Measurements from ENCODE around the gene ATAD3C. TPM values are rescaled to one million over a fixed set of nuclear protein-coding genes. Genes with fewer than 3 reads are reported as not detected.
A peak's percentile ranks its signal among the peaks of the same experiment; 100 is the strongest.
"Not testable (repeated sequence)": the region's sequence is repeated elsewhere in the genome, so short reads cannot be mapped to it uniquely, and the experiment has no call there.

Gene ATAD3C
- total RNA-seq, 6 donors from 2014 or later: 9.2 to 20.9 (median 14.7) TPM

GRCh38 chr1:1439546-1440261 lies 9.8 kb upstream of the ATAD3C start:
- 90 to 97% methylated on average over 16 to 62 of the region's 82 CpGs for WGBS, 2 donors
- no peak for TF ChIP-seq POLR2A (IDR thresholded peaks at IDR 0.05)
- TF ChIP-seq CTCF (IDR thresholded peaks at IDR 0.05): no peak
- Histone ChIP-seq H3K4me1 (peaks cover 35 to 56% (median 47%) of the 10 kb centered on the region in 4 donors), H3K27ac (no peak overlapping the region), H3K9me3 (no peaks in the 10 kb centered on the region), H3K27me3 (peaks cover 0 to 7% (median 0%) of the 10 kb centered on the region in 4 donors), H3K36me3 (no peaks in the 10 kb centered on the region), H3K4me3 (no peak overlapping the region)
- no peak for ATAC-seq (ENCODE audit: low FRiP score in 2 of 2)
- DNase-seq: peak in 1 of 2 donors; percentile 83

GRCh38 chr1:1440262-1441001 lies 9.1 kb upstream of the ATAD3C start:
- ATAC-seq (ENCODE audit: low FRiP score in 2 of 2): no peak
- Histone ChIP-seq H3K4me3 (no peak overlapping the region), H3K27me3 (peaks cover 0 to 6% (median 0%) of the 10 kb centered on the region in 4 donors), H3K27ac (no peak overlapping the region), H3K9me3 (no peaks in the 10 kb centered on the region), H3K36me3 (no peaks in the 10 kb centered on the region), H3K4me1 (peaks cover 29 to 49% (median 40%) of the 10 kb centered on the region in 4 donors)
- whole genome bisulfite sequencing, 2 donors: 79 to 84% methylated on average over 13 to 25 of the region's 26 CpGs
- no peak for DNase-seq
- TF ChIP-seq POLR2AphosphoS5 (IDR thresholded peaks at IDR 0.05): no peak
- no peak for TF ChIP-seq CTCF (IDR thresholded peaks at IDR 0.05)
- TF ChIP-seq POLR2A (IDR thresholded peaks at IDR 0.05): no peak
- TF ChIP-seq EP300 (IDR thresholded peaks at IDR 0.05): no peak

- Histone ChIP-seq H3K4me1 (peaks cover 23 to 43% (median 32%) of the 10 kb centered on the region in 4 donors), H3K27me3 (no peaks in the 10 kb centered on the region), H3K36me3 (no peaks in the 10 kb centered on the region), H3K9me3 (no peaks in the 10 kb centered on the region), H3K27ac (peak overlapping the region in 2 of 4 donors; percentile 32 to 34), H3K4me3 (no peak overlapping the region)
- DNase-seq (peak in 1 of 2 donors; percentile 92), ATAC-seq (ENCODE audit: low FRiP score in 2 of 2) (peak; percentile 80 to 85)
- 34 to 54% methylated on average over 9 to 17 of the region's 29 CpGs for WGBS, 2 donors
- no peak for TF ChIP-seq POLR2A (IDR thresholded peaks at IDR 0.05)
- TF ChIP-seq CTCF (IDR thresholded peaks at IDR 0.05): peak; percentile 89 to 93 (median 92)
Measured at GRCh38 chr1:1441002-1441888, 8.2 kb upstream of the ATAD3C start.

- no peak for TF ChIP-seq EP300 (IDR thresholded peaks at IDR 0.05)
- no peak for TF ChIP-seq POLR2A (IDR thresholded peaks at IDR 0.05)
- TF ChIP-seq POLR2AphosphoS5 (IDR thresholded peaks at IDR 0.05): no peak
- TF ChIP-seq CTCF (IDR thresholded peaks at IDR 0.05): no peak
- peak in 1 of 2 donors; percentile 29 for ATAC-seq (ENCODE audit: low FRiP score in 2 of 2)
- Histone ChIP-seq H3K4me1 (peaks cover 15 to 33% (median 25%) of the 10 kb centered on the region in 4 donors), H3K36me3 (no peaks in the 10 kb centered on the region), H3K9me3 (no peaks in the 10 kb centered on the region), H3K27ac (peak overlapping the region in 2 of 4 donors; percentile 32 to 34), H3K4me3 (no peak overlapping the region), H3K27me3 (no peaks in the 10 kb centered on the region)
- WGBS, 2 donors: 76% methylated on average over 26 to 32 of the region's 32 CpGs
- no peak for DNase-seq
Measured at GRCh38 chr1:1442069-1442770, 7.3 kb upstream of the ATAD3C start.

GRCh38 chr1:1446631-1447030 lies 2.9 kb upstream of the ATAD3C start:
- H3K36me3 ChIP-seq; DNase-seq; H3K27me3 ChIP-seq; H3K4me1 ChIP-seq; H3K4me3 ChIP-seq; H3K9me3 ChIP-seq; ATAC-seq (ENCODE audit: low FRiP score in 2 of 2); H3K27ac ChIP-seq: not testable (repeated sequence)
- WGBS, 2 donors: 91 to 95% methylated on average over 19 of the region's 19 CpGs

- peak in 1 of 2 donors; percentile 68 for DNase-seq
- 86% methylated on average over 21 to 22 of the region's 22 CpGs for WGBS, 2 donors
Measured at GRCh38 chr1:1450616-1451015, 1.1 kb downstream of the ATAD3C start.

More at GRCh38 chr1:1450616-1451015, 1.1 kb downstream of the ATAD3C start:
- not testable (repeated sequence) for H3K27ac ChIP-seq; H3K36me3 ChIP-seq; H3K9me3 ChIP-seq; H3K4me3 ChIP-seq; H3K27me3 ChIP-seq; H3K4me1 ChIP-seq; ATAC-seq (ENCODE audit: low FRiP score in 2 of 2)

All from upper lobe of left lung (tissue), 6 donors.